ENCODE measurements around the gene WASF3.

WASF3 gene

DNA sequence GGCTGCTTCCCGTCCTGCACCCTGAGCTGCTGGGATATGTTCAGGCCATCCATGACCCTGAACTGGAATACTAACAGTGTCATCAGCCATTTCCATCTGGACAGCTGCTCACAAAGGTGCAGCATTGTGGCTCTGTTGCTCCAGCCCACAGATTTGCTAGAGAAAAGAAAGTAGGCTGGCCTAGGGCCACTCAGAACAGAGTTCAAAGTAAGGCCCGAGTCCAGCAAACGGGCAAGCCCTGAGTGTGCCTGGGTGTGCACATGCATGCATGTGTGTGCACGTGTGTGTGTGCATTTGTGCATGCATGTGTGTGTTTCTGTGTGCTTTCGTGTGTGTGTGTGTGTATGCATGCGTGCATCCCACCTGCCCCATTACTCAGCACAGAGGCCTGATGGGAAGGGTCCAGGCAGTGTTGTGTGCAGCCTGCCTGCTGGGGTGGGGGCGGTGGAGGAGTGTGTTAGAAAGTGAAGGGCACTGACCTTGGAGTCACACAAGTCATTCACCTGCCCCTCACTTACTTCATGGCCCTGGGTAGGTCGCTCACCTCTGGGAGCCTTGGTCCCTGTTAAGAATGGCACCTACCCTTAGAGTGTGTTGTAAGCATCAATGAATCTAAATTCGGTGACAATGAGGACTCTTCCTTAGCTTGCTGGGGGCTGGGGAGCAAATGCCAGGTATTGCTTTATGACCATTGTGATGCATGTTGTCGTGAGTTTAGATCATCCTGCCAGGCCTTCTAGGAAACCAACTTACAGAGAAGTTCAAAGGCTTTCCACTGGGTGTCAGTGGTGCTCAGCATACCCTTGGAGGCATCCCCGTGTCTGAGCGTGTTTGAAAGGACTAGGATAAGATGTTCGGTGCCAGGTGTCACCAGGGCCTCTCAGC, 149.9 kb downstream of the WASF3 start:
- H3K4me3 ChIP-seq (ENCODE audit: low read length): no peak overlapping the region
- TF ChIP-seq, protein P1, sequence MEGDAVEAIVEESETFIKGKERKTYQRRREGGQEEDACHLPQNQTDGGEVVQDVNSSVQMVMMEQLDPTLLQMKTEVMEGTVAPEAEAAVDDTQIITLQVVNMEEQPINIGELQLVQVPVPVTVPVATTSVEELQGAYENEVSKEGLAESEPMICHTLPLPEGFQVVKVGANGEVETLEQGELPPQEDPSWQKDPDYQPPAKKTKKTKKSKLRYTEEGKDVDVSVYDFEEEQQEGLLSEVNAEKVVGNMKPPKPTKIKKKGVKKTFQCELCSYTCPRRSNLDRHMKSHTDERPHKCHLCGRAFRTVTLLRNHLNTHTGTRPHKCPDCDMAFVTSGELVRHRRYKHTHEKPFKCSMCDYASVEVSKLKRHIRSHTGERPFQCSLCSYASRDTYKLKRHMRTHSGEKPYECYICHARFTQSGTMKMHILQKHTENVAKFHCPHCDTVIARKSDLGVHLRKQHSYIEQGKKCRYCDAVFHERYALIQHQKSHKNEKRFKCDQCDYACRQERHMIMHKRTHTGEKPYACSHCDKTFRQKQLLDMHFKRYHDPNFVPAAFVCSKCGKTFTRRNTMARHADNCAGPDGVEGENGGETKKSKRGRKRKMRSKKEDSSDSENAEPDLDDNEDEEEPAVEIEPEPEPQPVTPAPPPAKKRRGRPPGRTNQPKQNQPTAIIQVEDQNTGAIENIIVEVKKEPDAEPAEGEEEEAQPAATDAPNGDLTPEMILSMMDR (conservative IDR thresholded peaks at IDR 0.05; ENCODE audit: low read depth, low read length): peak; percentile 68
- DNase-seq (ENCODE audit: low read depth): no peak

DNA sequence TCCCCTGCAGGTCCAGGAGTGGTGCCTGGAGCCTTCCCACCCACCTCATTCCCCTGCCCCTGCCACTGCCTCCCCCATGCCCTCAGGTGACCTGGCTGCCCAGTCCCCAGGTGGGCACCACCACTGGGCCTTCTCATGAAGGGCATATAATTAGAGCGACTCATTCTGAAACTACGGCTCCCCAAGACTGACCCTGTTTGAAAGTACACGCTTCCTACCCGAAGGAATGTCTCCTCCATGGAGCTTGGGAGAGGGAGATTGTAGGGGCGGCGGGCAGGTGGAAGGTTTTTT, 150.5 kb downstream of the WASF3 start:
- DNase-seq (ENCODE audit: low read depth): no peak
- TF ChIP-seq, protein P1 (conservative IDR thresholded peaks at IDR 0.05; ENCODE audit: low read depth, low read length): no peak
- H3K4me3 ChIP-seq (ENCODE audit: low read length): no peak overlapping the region

DNA sequence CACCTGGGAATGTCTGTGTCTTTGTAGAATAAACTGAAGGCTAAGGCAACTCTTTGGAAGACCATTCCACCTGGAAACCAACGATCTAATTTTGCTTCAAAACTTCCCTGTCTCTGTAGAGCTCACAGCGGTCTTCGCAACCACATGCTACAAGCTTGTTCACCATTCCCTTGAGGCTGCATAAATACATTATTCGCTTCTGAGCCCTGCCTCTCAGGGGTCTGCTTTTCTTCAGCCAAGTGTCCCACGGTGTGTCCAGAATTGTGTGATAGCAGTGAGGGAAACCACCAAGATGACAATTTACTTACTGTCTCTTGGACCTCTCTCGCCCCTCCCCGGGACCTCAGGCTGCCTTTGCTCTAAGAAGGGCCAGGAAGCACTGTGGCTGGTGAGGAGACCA, 152.0 kb downstream of the WASF3 start:
- DNase-seq (ENCODE audit: low read depth): no peak
- TF ChIP-seq, protein P1 (conservative IDR thresholded peaks at IDR 0.05; ENCODE audit: low read depth, low read length): no peak
- H3K4me3 ChIP-seq (ENCODE audit: low read length): no peak overlapping the region

DNA sequence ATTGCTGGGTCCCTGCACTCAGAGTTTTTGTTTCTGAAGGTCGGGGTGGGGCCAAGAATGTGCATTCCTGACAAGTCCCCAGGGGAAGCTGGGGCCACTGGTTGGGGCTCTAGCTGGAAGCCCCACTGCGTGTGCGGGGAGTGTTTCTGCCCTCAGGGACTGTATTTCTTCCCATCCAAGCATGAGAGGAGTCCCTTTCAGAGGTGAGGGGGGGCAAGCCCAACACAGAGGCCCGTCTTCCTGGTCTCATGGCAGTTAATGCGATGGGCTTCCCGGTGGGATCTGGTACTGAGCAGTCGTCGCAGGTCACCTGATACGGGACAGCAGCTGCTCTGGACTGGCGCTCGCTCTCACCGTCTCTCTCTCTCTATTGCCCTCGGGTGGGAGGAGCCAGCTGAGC, 152.7 kb downstream of the WASF3 start:
- TF ChIP-seq, protein P1 (conservative IDR thresholded peaks at IDR 0.05; ENCODE audit: low read depth, low read length): no peak
- no peak for DNase-seq (ENCODE audit: low read depth)

DNA sequence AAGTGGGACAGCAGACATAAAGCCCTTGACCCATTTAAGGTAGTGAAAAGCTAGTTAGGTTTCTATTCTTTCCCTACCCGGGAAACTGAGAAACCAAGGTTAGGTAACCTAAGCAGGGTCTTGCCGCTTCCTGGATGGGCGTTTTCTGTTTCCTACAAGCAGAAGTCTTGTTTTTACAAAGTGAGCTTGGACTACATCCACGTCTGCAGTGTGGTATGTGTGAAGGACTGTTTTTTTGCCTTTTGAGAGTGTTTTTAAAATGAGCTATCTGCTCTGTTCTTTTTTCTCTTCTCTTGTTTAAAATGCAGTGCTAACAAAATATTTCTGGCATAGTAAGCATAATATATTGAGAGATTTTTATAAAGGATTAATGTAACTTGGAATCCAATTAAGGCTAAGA, 153.7 kb downstream of the WASF3 start:
- DNase-seq (ENCODE audit: low read depth): no peak
- TF ChIP-seq, protein P1 (conservative IDR thresholded peaks at IDR 0.05; ENCODE audit: low read depth, low read length): no peak
- no peak overlapping the region for H3K4me3 ChIP-seq (ENCODE audit: low read length)

More for the DNA sequence above, 152.7 kb downstream of the WASF3 start:
- no peak overlapping the region for H3K4me3 ChIP-seq (ENCODE audit: low read length)

DNA sequence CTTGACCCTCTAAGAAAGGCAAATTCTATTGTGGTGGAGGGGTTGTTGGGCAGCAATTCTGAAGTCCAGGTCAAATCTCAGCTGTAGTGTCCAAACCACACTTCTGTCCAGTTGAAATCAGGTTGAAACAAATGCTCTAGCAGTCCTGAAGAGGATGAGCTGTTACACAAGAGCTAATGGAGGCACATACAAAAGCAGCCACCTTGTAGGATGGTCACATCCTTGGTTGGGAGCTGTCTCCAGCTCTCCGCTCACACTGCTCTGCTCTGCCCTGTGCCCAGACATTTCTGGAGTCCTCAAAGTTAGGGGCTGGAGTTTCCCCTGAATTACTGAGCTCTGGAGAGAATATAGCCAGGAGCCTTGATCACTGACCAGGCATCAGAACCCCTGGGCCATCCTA, 155.9 kb downstream of the WASF3 start:
- TF ChIP-seq, protein P1 (conservative IDR thresholded peaks at IDR 0.05; ENCODE audit: low read depth, low read length): no peak
- no peak overlapping the region for H3K4me3 ChIP-seq (ENCODE audit: low read length)
- no peak for DNase-seq (ENCODE audit: low read depth)

DNA sequence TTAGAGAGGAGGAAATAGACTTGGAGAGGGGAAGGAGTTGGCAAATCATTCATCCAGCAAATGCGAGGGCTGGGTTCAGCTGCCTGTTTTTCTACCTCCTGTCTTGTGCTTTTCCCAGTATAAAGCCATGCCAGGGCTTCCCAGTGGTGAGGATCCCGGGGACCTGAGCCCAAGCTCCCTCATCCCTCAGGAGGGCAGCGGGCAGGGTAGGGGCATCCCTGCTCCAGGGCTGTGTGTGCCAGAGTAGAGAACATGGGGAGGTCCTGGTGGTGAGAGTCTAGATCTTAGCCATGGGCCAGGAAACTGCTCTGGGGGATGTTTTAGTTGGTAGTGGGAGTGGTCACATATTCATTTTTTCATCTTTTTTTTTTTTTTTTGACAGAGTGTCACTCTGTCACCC, 159.5 kb downstream of the WASF3 start:
- TF ChIP-seq, protein P1 (conservative IDR thresholded peaks at IDR 0.05; ENCODE audit: low read depth, low read length): no peak
- no peak for DNase-seq (ENCODE audit: low read depth)

More for the DNA sequence above, 159.5 kb downstream of the WASF3 start:
- no peak overlapping the region for H3K4me3 ChIP-seq (ENCODE audit: low read length)

Data from retinal pigment epithelial cell (primary cell).